ENCODE measurements around the gene PPEF2.
A peak's percentile ranks its signal among the peaks of the same experiment; 100 is the strongest.

Gene PPEF2

GRCh38 chr4:75889537-75890199 is 12.6 kb downstream of the PPEF2 start:
- Histone ChIP-seq H3K4me2 (ENCODE audit: low read length, poor library complexity, severe bottlenecking) (no peak overlapping the region), H2BK12ac (ENCODE audit: low read length in 2 of 2) (no peak overlapping the region), H4K8ac (ENCODE audit: low read length) (no peak overlapping the region), H2AFZ (ENCODE audit: low read depth, low read length) (no peak overlapping the region), H3K36me3 (ENCODE audit: control insufficient read depth in 1 of 2, insufficient read depth in 2 of 2, low read depth in 1 of 2, low read length in 2 of 2) (no peaks in the 10 kb centered on the region), H3K4me3 (ENCODE audit: insufficient read depth in 1 of 2, low read depth in 1 of 2, low read length in 2 of 2) (no peak overlapping the region), H3K23ac (ENCODE audit: low read length in 2 of 2) (no peak overlapping the region), H3K27me3 (ENCODE audit: control insufficient read depth in 1 of 2, insufficient read depth in 1 of 2, low read length in 2 of 2) (peaks cover 0 to 23% of the 10 kb centered on the region in 2 experiments), H3K27ac (ENCODE audit: low read length, poor library complexity, severe bottlenecking) (no peak overlapping the region), H4K91ac (ENCODE audit: low read length) (no peak overlapping the region), H3K9me3 (ENCODE audit: control insufficient read depth, low read length) (no peaks in the 10 kb centered on the region), H3K9ac (ENCODE audit: low read length) (no peak overlapping the region), H3K79me1 (replicated peaks; ENCODE audit: low read length, poor library complexity, severe bottlenecking) (no peaks in the 10 kb centered on the region), H3K4ac (ENCODE audit: low read depth in 1 of 2, low read length in 2 of 2) (no peak overlapping the region), H2AK5ac (ENCODE audit: low read length, severe bottlenecking) (no peak overlapping the region), H3K14ac (ENCODE audit: low read length in 2 of 2) (no peak overlapping the region), H2BK120ac (ENCODE audit: low read depth, low read length) (no peak overlapping the region), H2BK5ac (ENCODE audit: low read depth, low read length, poor library complexity, severe bottlenecking) (no peak overlapping the region), H3K4me1 (ENCODE audit: control insufficient read depth, insufficient read depth, low read depth, low read length) (no peaks in the 10 kb centered on the region), H2BK15ac (ENCODE audit: low read depth, poor library complexity, severe bottlenecking) (no peak overlapping the region), H3K18ac (ENCODE audit: low read depth in 1 of 2, low read length in 2 of 2) (no peak overlapping the region)
- DNase-seq, result no peak
- 96% methylated on average over 8 of the region's 9 CpGs for WGBS

GRCh38 chr4:75886104-75886503 is 16.1 kb downstream of the PPEF2 start:
- Histone ChIP-seq H3K14ac (ENCODE audit: low read length in 2 of 2) (no peak overlapping the region), H3K9me3 (ENCODE audit: control insufficient read depth, low read length) (no peaks in the 10 kb centered on the region), H2BK12ac (ENCODE audit: low read length in 2 of 2) (no peak overlapping the region), H3K27ac (ENCODE audit: low read length, poor library complexity, severe bottlenecking) (no peak overlapping the region), H2BK5ac (ENCODE audit: low read depth, low read length, poor library complexity, severe bottlenecking) (no peak overlapping the region), H3K4me1 (ENCODE audit: control insufficient read depth, insufficient read depth, low read depth, low read length) (no peaks in the 10 kb centered on the region), H2AK5ac (ENCODE audit: low read length, severe bottlenecking) (no peak overlapping the region), H3K18ac (ENCODE audit: low read depth in 1 of 2, low read length in 2 of 2) (no peak overlapping the region), H2BK120ac (ENCODE audit: low read depth, low read length) (no peak overlapping the region), H3K36me3 (ENCODE audit: control insufficient read depth in 1 of 2, insufficient read depth in 2 of 2, low read depth in 1 of 2, low read length in 2 of 2) (no peaks in the 10 kb centered on the region), H3K4me3 (ENCODE audit: insufficient read depth in 1 of 2, low read depth in 1 of 2, low read length in 2 of 2) (no peak overlapping the region), H3K79me1 (replicated peaks; ENCODE audit: low read length, poor library complexity, severe bottlenecking) (no peaks in the 10 kb centered on the region), H3K4me2 (ENCODE audit: low read length, poor library complexity, severe bottlenecking) (no peak overlapping the region), H3K27me3 (ENCODE audit: control insufficient read depth in 1 of 2, insufficient read depth in 1 of 2, low read length in 2 of 2) (peaks cover 0 to 10% of the 10 kb centered on the region in 2 experiments), H2BK15ac (ENCODE audit: low read depth, poor library complexity, severe bottlenecking) (no peak overlapping the region), H4K8ac (ENCODE audit: low read length) (no peak overlapping the region), H3K4ac (ENCODE audit: low read depth in 1 of 2, low read length in 2 of 2) (no peak overlapping the region), H3K23ac (ENCODE audit: low read length in 2 of 2) (no peak overlapping the region), H4K91ac (ENCODE audit: low read length) (no peak overlapping the region), H2AFZ (ENCODE audit: low read depth, low read length) (no peak overlapping the region), H3K9ac (ENCODE audit: low read length) (no peak overlapping the region)
- 95% methylated on average over 24 of the region's 24 CpGs for WGBS
- no peak for DNase-seq

GRCh38 chr4:75881476-75881875 is 20.8 kb downstream of the PPEF2 start:
- Histone ChIP-seq H2BK120ac (ENCODE audit: low read depth, low read length) (no peak overlapping the region), H3K27me3 (ENCODE audit: control insufficient read depth in 1 of 2, insufficient read depth in 1 of 2, low read length in 2 of 2) (peaks cover 9 to 10% of the 10 kb centered on the region in 2 experiments), H4K8ac (ENCODE audit: low read length) (no peak overlapping the region), H3K4me2 (ENCODE audit: low read length, poor library complexity, severe bottlenecking) (no peak overlapping the region), H3K14ac (ENCODE audit: low read length in 2 of 2) (no peak overlapping the region), H3K36me3 (ENCODE audit: control insufficient read depth in 1 of 2, insufficient read depth in 2 of 2, low read depth in 1 of 2, low read length in 2 of 2) (no peaks in the 10 kb centered on the region), H2BK15ac (ENCODE audit: low read depth, poor library complexity, severe bottlenecking) (no peak overlapping the region), H2BK5ac (ENCODE audit: low read depth, low read length, poor library complexity, severe bottlenecking) (no peak overlapping the region), H3K4me1 (ENCODE audit: control insufficient read depth, insufficient read depth, low read depth, low read length) (no peaks in the 10 kb centered on the region), H2AFZ (ENCODE audit: low read depth, low read length) (no peak overlapping the region), H3K9ac (ENCODE audit: low read length) (no peak overlapping the region), H3K18ac (ENCODE audit: low read depth in 1 of 2, low read length in 2 of 2) (no peak overlapping the region), H3K4ac (ENCODE audit: low read depth in 1 of 2, low read length in 2 of 2) (no peak overlapping the region), H2AK5ac (ENCODE audit: low read length, severe bottlenecking) (no peak overlapping the region), H3K27ac (ENCODE audit: low read length, poor library complexity, severe bottlenecking) (no peak overlapping the region), H3K79me1 (replicated peaks; ENCODE audit: low read length, poor library complexity, severe bottlenecking) (no peaks in the 10 kb centered on the region), H2BK12ac (ENCODE audit: low read length in 2 of 2) (no peak overlapping the region), H3K9me3 (ENCODE audit: control insufficient read depth, low read length) (no peaks in the 10 kb centered on the region), H3K23ac (ENCODE audit: low read length in 2 of 2) (no peak overlapping the region), H3K4me3 (ENCODE audit: insufficient read depth in 1 of 2, low read depth in 1 of 2, low read length in 2 of 2) (no peak overlapping the region), H4K91ac (ENCODE audit: low read length) (no peak overlapping the region)
- DNase-seq, result no peak
- 75% methylated on average over 1 of the region's 3 CpGs for WGBS

GRCh38 chr4:75880278-75880677 is 22.0 kb downstream of the PPEF2 start:
- Histone ChIP-seq H2BK120ac (ENCODE audit: low read depth, low read length) (no peak overlapping the region), H3K4me3 (ENCODE audit: insufficient read depth in 1 of 2, low read depth in 1 of 2, low read length in 2 of 2) (no peak overlapping the region), H3K18ac (ENCODE audit: low read depth in 1 of 2, low read length in 2 of 2) (no peak overlapping the region), H3K4me1 (ENCODE audit: control insufficient read depth, insufficient read depth, low read depth, low read length) (no peaks in the 10 kb centered on the region), H3K4me2 (ENCODE audit: low read length, poor library complexity, severe bottlenecking) (no peak overlapping the region), H3K36me3 (ENCODE audit: control insufficient read depth in 1 of 2, insufficient read depth in 2 of 2, low read depth in 1 of 2, low read length in 2 of 2) (no peaks in the 10 kb centered on the region), H2AFZ (ENCODE audit: low read depth, low read length) (no peak overlapping the region), H2AK5ac (ENCODE audit: low read length, severe bottlenecking) (no peak overlapping the region), H3K9ac (ENCODE audit: low read length) (no peak overlapping the region), H3K9me3 (ENCODE audit: control insufficient read depth, low read length) (no peaks in the 10 kb centered on the region), H2BK15ac (ENCODE audit: low read depth, poor library complexity, severe bottlenecking) (no peak overlapping the region), H3K23ac (ENCODE audit: low read length in 2 of 2) (no peak overlapping the region), H2BK12ac (ENCODE audit: low read length in 2 of 2) (no peak overlapping the region), H3K14ac (ENCODE audit: low read length in 2 of 2) (no peak overlapping the region), H2BK5ac (ENCODE audit: low read depth, low read length, poor library complexity, severe bottlenecking) (no peak overlapping the region), H3K27ac (ENCODE audit: low read length, poor library complexity, severe bottlenecking) (no peak overlapping the region), H4K8ac (ENCODE audit: low read length) (no peak overlapping the region), H3K4ac (ENCODE audit: low read depth in 1 of 2, low read length in 2 of 2) (no peak overlapping the region), H3K79me1 (replicated peaks; ENCODE audit: low read length, poor library complexity, severe bottlenecking) (no peaks in the 10 kb centered on the region), H4K91ac (ENCODE audit: low read length) (no peak overlapping the region), H3K27me3 (ENCODE audit: control insufficient read depth in 1 of 2, insufficient read depth in 1 of 2, low read length in 2 of 2) (peaks cover 9 to 11% of the 10 kb centered on the region in 2 experiments)
- peak; percentile 24 for DNase-seq
- no CpG with 5 or more reads among the region's 1 CpG for WGBS
